ENCODE measurements around the gene BUB3. TPM values are rescaled to one million over a fixed set of nuclear protein-coding genes. Genes with fewer than 3 reads are reported as not detected.

The BUB3 gene, protein sequence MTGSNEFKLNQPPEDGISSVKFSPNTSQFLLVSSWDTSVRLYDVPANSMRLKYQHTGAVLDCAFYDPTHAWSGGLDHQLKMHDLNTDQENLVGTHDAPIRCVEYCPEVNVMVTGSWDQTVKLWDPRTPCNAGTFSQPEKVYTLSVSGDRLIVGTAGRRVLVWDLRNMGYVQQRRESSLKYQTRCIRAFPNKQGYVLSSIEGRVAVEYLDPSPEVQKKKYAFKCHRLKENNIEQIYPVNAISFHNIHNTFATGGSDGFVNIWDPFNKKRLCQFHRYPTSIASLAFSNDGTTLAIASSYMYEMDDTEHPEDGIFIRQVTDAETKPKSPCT
- 164 to 191 TPM (median 174 TPM) in 5 replicates for total RNA-seq (2022; extraction: Qiagen RNA extraction)

DNA sequence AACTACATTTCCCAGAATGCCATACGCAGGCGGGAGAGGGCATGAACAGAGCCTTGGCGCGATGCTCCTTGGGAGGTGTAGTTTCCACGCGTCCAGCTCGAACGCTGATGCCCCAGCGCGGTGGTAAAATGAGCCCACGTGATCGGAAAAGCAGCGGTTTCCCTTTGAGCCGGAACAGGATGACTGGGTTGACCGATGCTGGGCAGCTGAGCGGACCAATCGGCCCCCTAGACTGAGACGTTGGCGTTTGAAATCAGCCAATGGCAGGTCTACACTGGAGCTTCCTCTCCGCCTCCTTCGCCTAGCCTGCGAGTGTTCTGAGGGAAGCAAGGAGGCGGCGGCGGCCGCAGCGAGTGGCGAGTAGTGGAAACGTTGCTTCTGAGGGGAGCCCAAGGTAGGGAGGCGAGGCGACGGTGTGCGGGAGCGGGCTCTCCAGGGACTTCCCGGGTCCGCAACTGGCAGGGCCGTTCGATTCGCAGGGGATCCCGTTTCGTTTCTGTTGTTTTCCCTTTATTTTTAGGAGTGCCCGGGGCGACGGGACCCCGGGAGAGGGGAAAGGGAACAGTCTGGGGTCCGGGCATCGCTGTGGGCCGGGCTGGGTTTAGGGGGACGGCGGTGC lies at the start of gene BUB3:
BUB3 (plus strand) TSS at position 311 of the 619 bp plus-strand sequence. CDS start 516 bp downstream, outside the sequence.

DNA sequence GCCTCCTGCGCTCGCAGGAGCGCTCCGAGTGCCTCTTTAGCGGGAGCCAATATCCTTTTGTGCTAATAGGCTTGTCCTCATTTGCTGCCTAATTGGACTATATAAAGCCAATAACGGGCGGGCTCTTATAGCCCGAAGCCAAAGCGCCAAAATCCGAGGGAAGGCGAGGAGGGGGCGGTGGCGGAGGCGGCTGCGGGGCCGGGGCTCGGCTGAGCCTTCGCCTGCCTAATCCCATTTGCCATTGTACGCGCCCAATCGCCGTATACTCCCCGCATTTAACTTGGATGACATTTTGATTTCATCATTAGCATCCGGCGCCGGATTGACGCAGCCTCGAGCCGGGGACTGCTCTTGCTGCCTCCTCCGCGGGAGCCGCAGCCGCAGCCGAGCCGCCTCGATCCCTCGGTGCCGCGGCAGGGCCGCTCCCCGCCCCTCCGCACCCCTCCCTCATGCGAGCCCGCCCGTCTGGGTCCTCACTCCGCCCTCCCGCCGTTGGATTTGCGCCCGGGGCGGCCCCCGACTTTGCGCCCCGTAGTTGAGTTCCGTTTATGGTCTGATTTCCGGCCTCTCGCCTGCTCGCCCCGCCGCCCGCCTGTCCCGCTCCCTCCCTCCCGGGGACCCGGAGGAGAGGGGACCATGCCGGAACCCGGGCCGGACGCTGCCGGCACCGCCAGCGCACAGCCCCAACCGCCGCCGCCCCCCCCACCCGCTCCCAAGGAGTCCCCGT lies 18.6 kb upstream of the BUB3 start, which contains the start of gene HMX3:
HMX3 (plus strand) TSS at position 556 of the 727 bp plus-strand sequence; CDS start at position 637, 81 bp downstream.

DNA sequence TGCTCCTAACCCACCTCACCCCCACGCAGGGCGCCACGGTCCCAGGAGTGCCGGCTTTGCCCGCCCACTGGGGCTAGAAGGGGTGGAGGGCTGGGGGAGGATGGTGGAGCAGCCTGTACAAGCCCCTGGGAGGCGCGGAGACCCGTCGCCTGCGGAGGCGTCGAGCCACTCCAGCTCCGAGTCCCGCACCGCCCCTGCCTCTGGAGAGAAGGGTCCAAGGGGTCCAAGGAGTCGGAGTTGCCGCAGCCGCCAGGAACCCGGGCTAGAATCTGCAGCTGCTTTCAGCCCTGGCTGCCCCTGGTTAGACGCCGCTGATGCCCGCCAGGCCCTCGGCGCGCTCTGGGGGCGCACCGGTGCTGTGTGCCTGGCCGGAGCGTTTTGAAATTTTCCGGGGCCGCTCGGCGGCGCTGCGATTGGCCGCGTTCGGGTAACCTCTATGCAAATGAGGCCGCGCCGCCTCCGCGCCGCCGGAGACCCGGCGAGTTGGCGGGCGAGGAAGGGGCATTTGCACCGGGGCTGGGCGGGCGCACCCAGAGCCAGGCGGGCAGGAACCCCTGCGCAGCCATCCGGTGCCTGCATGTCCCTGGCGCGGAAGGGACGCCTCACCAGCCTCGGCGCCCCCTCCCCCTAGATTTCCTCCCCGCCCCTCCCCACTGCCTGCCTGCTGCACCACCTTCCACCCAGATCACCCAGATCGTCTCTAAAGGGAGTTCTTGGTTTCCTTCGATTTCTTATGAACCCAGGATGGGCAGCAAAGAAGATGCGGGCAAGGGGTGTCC lies 6.4 kb upstream of the BUB3 start, which contains the start of gene HMX2:
HMX2 (plus strand) TSS at position 502 of the 779 bp plus-strand sequence; CDS start at position 745, 243 bp downstream.

Other genes starting within 250 kb of the BUB3 start
- gene FAM24A, start 243.8 kb upstream of the BUB3 start, total RNA-seq (2022; extraction: Qiagen RNA extraction) = not detected in 5 replicates
- gene C10orf88, start 200.2 kb upstream of the BUB3 start, total RNA-seq (2022; extraction: Qiagen RNA extraction) = 8.0 to 9.1 TPM (median 8.2 TPM) in 5 replicates
- gene PSTK, start 174.0 kb upstream of the BUB3 start, total RNA-seq (2022; extraction: Qiagen RNA extraction) = 3.5 to 5.6 TPM (median 4.2 TPM) in 5 replicates
- 5.2 to 8.0 TPM (median 6.2 TPM) in 5 replicates for gene IKZF5, start 145.6 kb upstream of the BUB3 start, total RNA-seq (2022; extraction: Qiagen RNA extraction)
- 7.0 to 9.2 TPM (median 7.8 TPM) in 5 replicates for gene ACADSB, start 145.4 kb upstream of the BUB3 start, total RNA-seq (2022; extraction: Qiagen RNA extraction)
- not detected in 5 replicates for gene HMX3, start 18.4 kb upstream of the BUB3 start, total RNA-seq (2022; extraction: Qiagen RNA extraction)
- gene HMX2, start 6.3 kb upstream of the BUB3 start, total RNA-seq (2022; extraction: Qiagen RNA extraction) = 0.08 to 0.23 TPM (median 0.14 TPM) in 4 of 5 replicates, not detected in the other

Data from A549 treated with Mapracorat at 1 μM for 4 hours (cell line).